ENCODE results near the gene PSMC3.

PSMC3 gene

GRCh38 chr11:47393163-47394049 lies 32.8 kb downstream of the PSMC3 start:
- DNase-seq, result no peak

GRCh38 chr11:47392546-47393162 lies 33.6 kb downstream of the PSMC3 start:
- no peak for DNase-seq

- no peak for DNase-seq
Observed at GRCh38 chr11:47391711-47392432, 34.4 kb downstream of the PSMC3 start.

DNA sequence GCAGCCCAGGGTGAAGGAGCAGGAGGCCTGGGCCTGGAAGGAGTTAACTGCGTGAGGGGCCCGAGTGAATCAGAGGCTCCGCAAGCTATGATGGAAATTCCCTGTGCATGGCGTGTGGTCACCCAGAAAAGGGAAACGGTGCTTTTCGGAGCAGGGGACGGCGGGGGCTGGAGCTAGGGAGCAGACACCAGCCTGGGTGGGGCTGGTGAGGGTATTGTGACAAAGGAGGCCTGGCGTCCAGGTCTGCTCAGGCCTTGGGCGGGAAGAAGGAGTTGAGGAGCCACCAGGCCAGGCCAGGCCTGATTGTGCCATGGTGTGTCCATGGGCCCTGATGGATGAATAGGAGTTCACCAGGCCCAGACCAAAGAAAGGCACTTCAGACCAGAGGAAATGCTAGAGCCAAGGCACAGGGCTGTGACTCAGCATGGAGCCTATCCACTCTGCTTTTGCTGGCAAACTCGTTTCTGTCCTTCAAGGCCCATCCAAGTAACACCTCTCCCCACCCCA lies 35.1 kb downstream of the PSMC3 start:
- no peak for DNase-seq

DNA sequence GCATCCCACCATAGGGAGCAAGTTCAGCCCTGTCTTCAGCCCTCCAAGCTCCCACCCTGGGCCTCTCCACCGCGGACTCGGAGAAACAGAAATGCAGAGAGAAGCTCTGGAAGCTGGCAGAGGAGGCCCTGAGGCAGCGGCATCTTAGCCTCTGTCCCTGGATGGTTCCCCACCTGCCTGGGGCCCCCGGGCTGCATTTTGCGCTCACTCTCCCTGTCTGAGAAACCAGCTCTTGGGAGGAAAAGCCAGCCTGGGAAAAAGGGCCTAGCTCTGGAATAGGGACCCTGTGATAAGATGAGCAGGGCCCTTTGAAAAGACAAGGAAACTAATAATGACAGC lies 35.8 kb downstream of the PSMC3 start:
- DNase-seq, result no peak

- DNase-seq, result no peak
Observed at GRCh38 chr11:47389577-47390421, 36.4 kb downstream of the PSMC3 start.

DNA sequence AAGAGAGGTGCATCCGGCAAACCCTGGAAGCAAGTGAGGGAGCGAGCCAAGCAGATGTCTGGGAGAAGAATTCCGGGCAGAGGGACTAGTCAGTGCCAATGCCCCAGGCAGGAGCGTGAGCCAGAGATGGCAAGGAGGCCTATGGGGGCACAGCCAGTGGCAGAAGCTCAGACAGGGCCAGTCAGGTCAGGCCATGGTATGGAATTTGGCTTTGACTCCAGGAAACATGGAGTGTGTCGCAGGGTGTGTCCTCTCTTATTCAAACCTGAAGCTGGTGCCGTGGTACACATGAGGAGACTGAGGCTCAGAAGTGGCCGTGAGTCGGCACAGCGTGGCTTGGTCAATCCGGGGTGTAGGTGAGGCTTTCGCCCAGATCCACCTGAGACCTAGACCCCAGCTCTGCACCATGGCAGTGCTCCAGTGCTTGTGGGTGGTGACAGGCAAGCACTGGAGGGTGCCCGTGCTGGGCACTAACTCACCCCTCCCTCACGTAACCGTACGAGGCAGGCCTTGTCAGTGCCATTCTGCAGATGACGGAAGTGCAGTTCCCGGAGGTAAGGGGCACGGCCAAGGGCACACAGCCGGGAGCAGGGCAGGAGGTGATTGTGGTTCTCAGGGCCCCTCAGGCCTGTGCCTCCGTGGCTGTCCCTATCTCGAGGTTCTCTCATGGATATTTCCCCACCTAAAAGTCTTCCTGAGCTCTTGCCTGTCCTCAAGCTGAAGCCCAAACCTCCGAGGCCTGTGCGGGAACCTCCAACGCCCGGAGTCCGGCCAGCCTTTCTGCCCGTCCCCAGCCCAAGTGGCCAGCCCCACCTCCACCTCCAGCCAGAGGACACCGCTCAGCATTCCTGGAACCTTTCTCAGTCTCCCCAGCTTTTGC lies 37.3 kb downstream of the PSMC3 start:
- DNase-seq, result no peak

- DNase-seq, result no peak
Observed at GRCh38 chr11:47387944-47388696, 38.1 kb downstream of the PSMC3 start.

DNA sequence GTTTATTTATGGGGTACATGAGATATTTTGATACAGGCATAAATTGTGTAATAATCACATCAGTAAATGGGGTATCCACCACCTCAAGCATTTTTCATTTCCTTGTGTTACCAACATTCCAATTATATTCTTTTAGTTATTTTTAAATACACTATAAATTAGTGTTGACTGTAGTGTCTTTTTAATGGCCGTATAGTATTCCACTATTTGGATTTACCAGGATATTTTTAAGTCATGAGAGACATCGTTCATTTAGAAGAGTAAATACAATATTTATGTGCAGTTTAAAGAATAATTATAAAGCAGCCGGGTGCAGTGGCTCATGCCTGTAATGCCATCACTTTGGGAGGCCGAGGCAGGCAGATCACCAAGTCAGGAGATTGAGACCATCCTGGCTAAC lies 41.7 kb downstream of the PSMC3 start:
- DNase-seq, result no peak

- no peak for DNase-seq
Observed at GRCh38 chr11:47383071-47383470, 43.2 kb downstream of the PSMC3 start.

GRCh38 chr11:47380078-47380477 lies 46.2 kb downstream of the PSMC3 start:
- DNase-seq, result no peak

GRCh38 chr11:47379317-47379716 lies 46.9 kb downstream of the PSMC3 start:
- no peak for DNase-seq

DNA sequence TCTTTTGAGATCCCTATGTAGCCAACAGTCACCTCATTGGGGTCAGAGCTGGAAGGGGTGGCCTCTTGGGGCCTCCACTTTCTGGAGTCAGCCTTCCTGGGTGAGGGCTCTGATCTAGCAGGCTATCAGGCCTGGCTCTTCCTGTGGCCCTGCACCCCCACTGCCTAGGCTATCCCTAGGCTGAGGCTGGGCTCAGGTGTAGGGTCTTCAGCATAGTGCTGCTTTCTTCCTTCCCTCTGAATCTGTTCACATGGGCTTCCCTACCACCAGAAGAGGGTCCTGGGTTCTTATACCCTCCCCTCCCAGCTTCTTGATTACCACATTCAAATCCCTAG lies 47.4 kb downstream of the PSMC3 start:
- no peak for DNase-seq

GRCh38 chr11:47378010-47378835 lies 48.0 kb downstream of the PSMC3 start, which contains the start of gene SPI1:
SPI1 (minus strand) TSS chr11:47378547; CDS start chr11:47378353, 194 bp downstream.
- DNase-seq, result no peak

- DNase-seq, result no peak
Observed at GRCh38 chr11:47377571-47378009, 48.6 kb downstream of the PSMC3 start.

DNA sequence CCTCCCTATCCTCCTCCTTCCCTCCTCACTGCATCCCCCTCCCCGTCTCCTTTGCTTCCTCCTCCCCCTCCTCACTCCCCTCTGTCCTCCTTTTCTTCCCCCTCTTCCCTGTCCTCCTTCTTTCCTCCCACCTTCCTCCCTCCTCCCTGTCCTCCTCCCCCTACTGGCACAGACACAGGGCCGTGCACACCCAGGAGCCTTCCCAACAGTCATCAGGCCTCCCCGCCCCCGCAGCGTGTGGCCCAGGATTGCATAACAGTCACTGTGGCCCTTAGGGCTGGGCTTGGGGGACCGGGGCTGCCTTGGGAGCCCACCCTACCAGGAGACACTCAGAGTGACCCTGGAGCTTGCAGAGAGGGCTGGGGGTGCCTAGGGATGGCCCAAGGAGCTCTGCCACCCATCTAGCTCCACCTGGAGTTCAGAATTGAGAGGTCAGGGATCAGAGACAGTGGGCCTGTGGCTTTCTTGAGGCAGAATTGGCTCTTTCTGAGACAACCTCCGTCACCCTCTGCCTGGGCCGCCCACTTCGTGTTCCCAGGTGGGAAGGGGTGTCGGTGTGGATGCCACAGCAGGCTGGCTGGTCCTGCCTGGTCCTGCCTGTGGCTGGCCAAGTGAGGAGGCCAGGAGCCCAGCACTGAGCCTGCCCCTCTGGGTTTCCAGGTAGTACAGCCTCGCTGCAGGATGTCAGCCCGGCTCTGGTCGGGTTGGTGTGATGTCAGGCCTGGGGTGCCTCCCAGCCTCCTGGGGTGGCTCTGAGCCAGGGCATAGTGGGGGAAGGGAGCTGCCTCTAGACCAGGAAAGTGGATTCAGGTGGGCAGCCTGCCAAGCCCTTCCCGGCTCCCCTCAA lies 49.5 kb downstream of the PSMC3 start:
- no peak for DNase-seq

- DNase-seq, result no peak
Observed at GRCh38 chr11:47376107-47376524, 50.1 kb downstream of the PSMC3 start.

DNA sequence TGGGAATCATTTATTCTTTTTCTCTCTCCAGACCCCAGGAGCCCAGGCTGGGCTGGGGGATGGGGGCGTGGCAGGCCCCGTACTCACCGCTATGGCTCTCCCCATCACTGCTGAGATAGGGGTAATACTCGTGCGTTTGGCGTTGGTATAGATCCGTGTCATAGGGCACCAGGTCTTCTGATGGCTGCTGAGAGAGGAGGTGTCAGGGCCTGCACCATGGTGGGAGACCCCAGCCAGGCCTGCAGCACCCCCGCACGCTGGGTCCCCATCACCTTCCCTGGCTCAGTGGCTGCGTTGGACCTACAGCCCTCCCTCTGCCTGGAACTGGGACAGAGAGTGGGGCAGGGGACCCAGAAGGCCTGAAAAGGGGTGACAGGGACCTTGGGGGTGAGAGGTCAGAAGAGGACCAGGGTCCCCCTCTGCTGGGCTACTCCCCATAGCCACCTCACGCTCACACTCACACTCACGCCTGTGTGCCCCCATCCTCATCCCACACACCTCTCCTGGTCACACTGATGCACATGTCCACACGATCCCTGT lies 50.6 kb downstream of the PSMC3 start:
- DNase-seq, result no peak

DNA sequence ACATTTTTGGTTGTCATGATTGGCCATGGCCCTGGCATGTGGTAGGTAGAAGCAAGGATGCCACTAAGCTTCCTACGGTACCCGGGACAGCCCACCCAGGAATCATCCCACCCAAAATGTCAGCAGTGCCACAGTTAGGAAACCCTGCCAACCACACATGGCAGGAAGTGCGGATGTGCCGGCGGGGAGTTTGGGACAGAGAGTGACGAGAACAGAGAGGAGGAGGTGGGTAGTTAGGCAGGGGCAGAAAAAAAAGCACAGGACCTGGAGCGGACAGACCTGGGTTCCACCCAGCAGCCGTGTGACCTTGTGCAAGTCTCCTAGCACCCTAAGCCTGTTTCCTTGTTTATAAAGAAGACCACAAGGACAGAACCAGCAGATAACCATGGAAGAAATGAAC lies 51.2 kb downstream of the PSMC3 start:
- DNase-seq, result no peak
